PC-3 (cell line): ENCODE data around the gene CASQ2.
A peak's percentile ranks its signal among the peaks of the same experiment; 100 is the strongest.

ENCODE experiments used
- EZH2phosphoT487 ChIP-seq: fragments of 300-600 bp; sonication (generic); IDR thresholded peaks from 2 replicates; pipeline ENCODE4 v1.6.1; 2018; ENCODE audit warnings: mild to moderate bottlenecking, antibody characterized with exemption, low read length, borderline replicate concordance
- TF ChIP-seq, protein P1 (sequence below): fragments of 300-600 bp; sonication (generic); conservative IDR thresholded peaks from 2 replicates; pipeline ENCODE4 v1.5.1; 2017; ENCODE audit warnings: antibody characterized with exemption, low read depth, mild to moderate bottlenecking, low read length

DNA sequence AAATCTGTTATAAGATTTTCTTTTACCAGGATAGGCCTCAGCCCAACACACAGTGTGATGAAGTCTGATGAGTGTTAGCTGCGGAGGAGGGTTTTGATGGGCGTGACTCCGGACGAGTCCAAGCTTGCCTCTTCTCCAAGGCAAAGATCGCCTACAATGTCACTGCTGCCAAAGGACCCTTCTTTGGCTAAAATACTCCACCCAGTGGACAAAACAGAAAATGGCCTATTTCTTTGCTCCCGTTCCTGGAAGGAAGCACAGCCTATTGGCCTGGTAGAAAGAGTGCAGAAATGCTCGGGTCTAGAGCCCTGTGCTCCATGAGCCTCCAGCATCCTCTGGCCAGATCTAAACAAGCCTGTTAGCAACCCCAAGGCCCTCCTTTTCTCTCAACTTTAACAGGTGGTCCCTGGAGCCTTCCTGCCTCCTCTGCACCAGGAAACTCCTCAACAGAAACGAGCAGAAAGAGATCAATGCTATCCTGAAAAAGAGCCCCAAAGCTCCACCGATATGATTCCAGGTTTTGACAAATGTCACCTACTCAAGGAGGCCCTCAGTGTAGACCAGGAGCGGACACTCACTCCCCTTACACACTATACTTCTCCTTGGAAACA, 3.4 kb upstream of the CASQ2 start:
- no peak for TF ChIP-seq EZH2phosphoT487
- TF ChIP-seq, protein P1, sequence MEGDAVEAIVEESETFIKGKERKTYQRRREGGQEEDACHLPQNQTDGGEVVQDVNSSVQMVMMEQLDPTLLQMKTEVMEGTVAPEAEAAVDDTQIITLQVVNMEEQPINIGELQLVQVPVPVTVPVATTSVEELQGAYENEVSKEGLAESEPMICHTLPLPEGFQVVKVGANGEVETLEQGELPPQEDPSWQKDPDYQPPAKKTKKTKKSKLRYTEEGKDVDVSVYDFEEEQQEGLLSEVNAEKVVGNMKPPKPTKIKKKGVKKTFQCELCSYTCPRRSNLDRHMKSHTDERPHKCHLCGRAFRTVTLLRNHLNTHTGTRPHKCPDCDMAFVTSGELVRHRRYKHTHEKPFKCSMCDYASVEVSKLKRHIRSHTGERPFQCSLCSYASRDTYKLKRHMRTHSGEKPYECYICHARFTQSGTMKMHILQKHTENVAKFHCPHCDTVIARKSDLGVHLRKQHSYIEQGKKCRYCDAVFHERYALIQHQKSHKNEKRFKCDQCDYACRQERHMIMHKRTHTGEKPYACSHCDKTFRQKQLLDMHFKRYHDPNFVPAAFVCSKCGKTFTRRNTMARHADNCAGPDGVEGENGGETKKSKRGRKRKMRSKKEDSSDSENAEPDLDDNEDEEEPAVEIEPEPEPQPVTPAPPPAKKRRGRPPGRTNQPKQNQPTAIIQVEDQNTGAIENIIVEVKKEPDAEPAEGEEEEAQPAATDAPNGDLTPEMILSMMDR = peak; percentile 84
